Gastrocnemius medialis (tissue), 4 donors: Measurements from ENCODE around the gene PAX5.

ENCODE experiments used
- POLR2A ChIP-seq, 2 donors: fragments of 450-650 bp; IDR thresholded peaks; one replicate each; pipeline ENCODE4 v1.6.1; 2017; ENCODE audit warnings: antibody characterized with exemption in 2 of 2, mild to moderate bottlenecking in 2 of 2, moderate library complexity in 2 of 2
- TF ChIP-seq, protein P1 (sequence below), 5 experiments: fragments of 450-650 bp in 3 of 5; fragments of 200-600 bp in 2 of 5; sonication (generic) in 2 of 5; IDR thresholded peaks in 4 of 5; conservative IDR thresholded peaks in 1 of 5; 1 replicate in 4 of 5; 2 replicates in 1 of 5; pipeline ENCODE4 v1.5.1; 2016 to 2019; ENCODE audit warnings: antibody characterized with exemption in 5 of 5, mild to moderate bottlenecking in 3 of 5, moderate library complexity in 3 of 5

DNA sequence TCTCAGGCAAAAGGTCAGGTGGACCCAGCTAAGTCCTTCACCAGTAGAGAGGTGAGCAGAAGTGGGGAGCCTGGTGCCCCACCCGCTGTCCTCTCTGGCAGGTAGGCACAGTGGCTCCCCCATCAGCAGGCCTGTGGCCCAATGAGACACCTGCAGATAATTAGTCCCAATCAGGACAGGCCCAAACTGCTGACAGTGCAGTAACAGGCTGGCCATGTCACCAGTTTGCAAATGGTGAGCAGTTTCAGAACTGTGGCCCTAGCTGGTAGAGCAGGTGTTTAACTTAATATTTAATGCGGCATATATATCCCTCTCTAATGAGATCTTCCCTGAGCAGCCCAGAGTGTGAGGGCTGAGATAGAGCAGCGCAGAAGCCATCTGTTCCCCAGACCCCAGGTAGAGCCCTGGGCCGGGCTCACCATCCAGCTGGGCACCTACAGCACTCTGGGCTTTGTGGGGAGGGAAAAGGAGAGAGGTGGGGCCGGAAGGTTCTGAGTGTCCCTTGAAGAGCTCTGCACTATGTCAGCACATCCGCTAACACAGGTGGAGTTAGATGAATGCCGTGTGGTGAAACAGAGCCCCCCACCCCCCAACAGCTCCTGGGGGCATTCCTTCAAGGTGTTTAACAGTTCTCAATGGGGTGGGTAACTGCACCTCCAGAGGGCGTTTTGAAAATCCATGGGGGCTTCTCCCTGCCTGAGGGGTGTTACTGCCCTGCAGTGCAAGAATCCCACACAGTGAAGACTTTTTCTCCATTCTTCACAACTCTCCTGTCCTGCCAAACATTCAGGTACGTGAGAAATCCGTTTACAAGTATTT is 120.5 kb downstream of the PAX5 start:
- TF ChIP-seq, protein P1, sequence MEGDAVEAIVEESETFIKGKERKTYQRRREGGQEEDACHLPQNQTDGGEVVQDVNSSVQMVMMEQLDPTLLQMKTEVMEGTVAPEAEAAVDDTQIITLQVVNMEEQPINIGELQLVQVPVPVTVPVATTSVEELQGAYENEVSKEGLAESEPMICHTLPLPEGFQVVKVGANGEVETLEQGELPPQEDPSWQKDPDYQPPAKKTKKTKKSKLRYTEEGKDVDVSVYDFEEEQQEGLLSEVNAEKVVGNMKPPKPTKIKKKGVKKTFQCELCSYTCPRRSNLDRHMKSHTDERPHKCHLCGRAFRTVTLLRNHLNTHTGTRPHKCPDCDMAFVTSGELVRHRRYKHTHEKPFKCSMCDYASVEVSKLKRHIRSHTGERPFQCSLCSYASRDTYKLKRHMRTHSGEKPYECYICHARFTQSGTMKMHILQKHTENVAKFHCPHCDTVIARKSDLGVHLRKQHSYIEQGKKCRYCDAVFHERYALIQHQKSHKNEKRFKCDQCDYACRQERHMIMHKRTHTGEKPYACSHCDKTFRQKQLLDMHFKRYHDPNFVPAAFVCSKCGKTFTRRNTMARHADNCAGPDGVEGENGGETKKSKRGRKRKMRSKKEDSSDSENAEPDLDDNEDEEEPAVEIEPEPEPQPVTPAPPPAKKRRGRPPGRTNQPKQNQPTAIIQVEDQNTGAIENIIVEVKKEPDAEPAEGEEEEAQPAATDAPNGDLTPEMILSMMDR (IDR thresholded peaks at IDR 0.05 in 4 of 5, conservative IDR thresholded peaks at IDR 0.05 in 1 of 5): no peak
- no peak for TF ChIP-seq POLR2A (IDR thresholded peaks at IDR 0.05)
